ENCODE measurements around the gene SPAG9. TPM values are rescaled to one million over a fixed set of nuclear protein-coding genes. Genes with fewer than 3 reads are reported as not detected.
"Not testable (repeated sequence)": the region's sequence is repeated elsewhere in the genome, so short reads cannot be mapped to it uniquely, and the experiment has no call there.

Gene SPAG9
- total RNA-seq, 1 experiment from 2014 or later, result 90.5 TPM

- CTCF ChIA-PET, result interaction anchor here (0.5 kb wide), 1 partner anchor 602 kb away, joined by 5 read pairs; no protein-coding TSS in a partner anchor
Measured at GRCh38 chr17:51097708-51098446, 22.8 kb downstream of the SPAG9 start.

GRCh38 chr17:51091635-51092034 is 29.0 kb downstream of the SPAG9 start:
- no peak overlapping the region for H3K27ac ChIP-seq (ENCODE audit: low read length)
- no TSS peak for BruUV-seq (replicated peaks)
- H3K9ac ChIP-seq (ENCODE audit: low read length), result no peak overlapping the region
- no peak overlapping the region for H3K4me2 ChIP-seq (ENCODE audit: low read length)
- TF ChIP-seq EZH2phosphoT487 (IDR thresholded peaks at IDR 0.05; ENCODE audit: borderline replicate concordance, low read length) (no peak), EZH2 (IDR thresholded peaks at IDR 0.05; ENCODE audit: low read length, unreplicated experiment) (no peak), CTCF (conservative IDR thresholded peaks at IDR 0.05; ENCODE audit: low read depth, low read length) (no peak)
- H3F3A ChIP-seq (ENCODE audit: low read length, unreplicated experiment), result peaks cover 6% of the 10 kb centered on the region
- no peak for DNase-seq
- intact Hi-C loops (cut with micrococcal nuclease), result no loop called here
- ATAC-seq, result no peak
- no peaks in the 10 kb centered on the region for H3K9me3 ChIP-seq (ENCODE audit: low read length)
- peaks cover 20% of the 10 kb centered on the region; the same call in 1 of the 2 replicates for H4K20me1 ChIP-seq (ENCODE audit: low read length)
- ChIA-PET POLR2A (ENCODE audit: unreplicated experiment) (no interaction called here), CTCF (no interaction called here)
- H3K36me3 ChIP-seq (ENCODE audit: low read depth, low read length), result no peaks in the 10 kb centered on the region
- H3K4me1 ChIP-seq (ENCODE audit: insufficient read depth, low read length), result peaks cover 5% of the 10 kb centered on the region; the same call in 1 of the 2 replicates
- no peak overlapping the region for H3K4me3 ChIP-seq (ENCODE audit: low read length)
- H2AFZ ChIP-seq (ENCODE audit: low read length), result no peak overlapping the region
- H3K79me2 ChIP-seq (ENCODE audit: low read length), result peaks cover 90% of the 10 kb centered on the region
- H3K27me3 ChIP-seq (ENCODE audit: low read length), result no peaks in the 10 kb centered on the region
- H3K9me2 ChIP-seq (replicated peaks; ENCODE audit: low read length), result no peaks in the 10 kb centered on the region

More at GRCh38 chr17:51097708-51098446, 22.8 kb downstream of the SPAG9 start:
- H3K9ac ChIP-seq (ENCODE audit: low read length), result no peak overlapping the region
- DNase-seq (no peak), ATAC-seq (no peak)
- BruUV-seq (replicated peaks), result no TSS peak
- H3K9me3 ChIP-seq (ENCODE audit: low read length), result no peaks in the 10 kb centered on the region
- intact Hi-C loops (cut with micrococcal nuclease), result no loop called here
- no peak overlapping the region for H3K27ac ChIP-seq (ENCODE audit: low read length)
- H3K4me3 ChIP-seq (ENCODE audit: low read length), result no peak overlapping the region
- H4K20me1 ChIP-seq (ENCODE audit: low read length), result peaks cover 27% of the 10 kb centered on the region; the same call in 1 of the 2 replicates
- H3K4me2 ChIP-seq (ENCODE audit: low read length), result no peak overlapping the region
- no peak overlapping the region for H2AFZ ChIP-seq (ENCODE audit: low read length)
- H3K36me3 ChIP-seq (ENCODE audit: low read depth, low read length), result no peaks in the 10 kb centered on the region
- peaks cover 91% of the 10 kb centered on the region for H3K79me2 ChIP-seq (ENCODE audit: low read length)
- peaks cover 3% of the 10 kb centered on the region for H3F3A ChIP-seq (ENCODE audit: low read length, unreplicated experiment)
- no peaks in the 10 kb centered on the region for H3K9me2 ChIP-seq (replicated peaks; ENCODE audit: low read length)
- no peaks in the 10 kb centered on the region; the same call in 1 of the 2 replicates for H3K4me1 ChIP-seq (ENCODE audit: insufficient read depth, low read length)
- no peak for TF ChIP-seq EZH2 (IDR thresholded peaks at IDR 0.05; ENCODE audit: low read length, unreplicated experiment)
- TF ChIP-seq CTCF (conservative IDR thresholded peaks at IDR 0.05; ENCODE audit: low read depth, low read length), result no peak
- no peak for TF ChIP-seq EZH2phosphoT487 (IDR thresholded peaks at IDR 0.05; ENCODE audit: borderline replicate concordance, low read length)
- POLR2A ChIA-PET (ENCODE audit: unreplicated experiment), result no interaction called here
- no peaks in the 10 kb centered on the region for H3K27me3 ChIP-seq (ENCODE audit: low read length)

GRCh38 chr17:51088868-51089267 is 31.8 kb downstream of the SPAG9 start:
- BruUV-seq (replicated peaks); H3K27ac ChIP-seq (ENCODE audit: low read length); DNase-seq; H3K9ac ChIP-seq (ENCODE audit: low read length); H3K27me3 ChIP-seq (ENCODE audit: low read length); ATAC-seq; CTCF ChIA-PET; H2AFZ ChIP-seq (ENCODE audit: low read length); H4K20me1 ChIP-seq (ENCODE audit: low read length); H3K36me3 ChIP-seq (ENCODE audit: low read depth, low read length); intact Hi-C loops (cut with micrococcal nuclease); H3K9me3 ChIP-seq (ENCODE audit: low read length); H3K9me2 ChIP-seq (replicated peaks; ENCODE audit: low read length); H3K4me3 ChIP-seq (ENCODE audit: low read length); H3K4me2 ChIP-seq (ENCODE audit: low read length): not testable (repeated sequence)
- Histone ChIP-seq H3F3A (ENCODE audit: low read length, unreplicated experiment) (peaks cover 23% of the 10 kb centered on the region), H3K4me1 (ENCODE audit: insufficient read depth, low read length) (peaks cover 30% of the 10 kb centered on the region), H3K79me2 (ENCODE audit: low read length) (peaks cover 80% of the 10 kb centered on the region)
- POLR2A ChIA-PET (ENCODE audit: unreplicated experiment), result interaction anchor here (0.6 kb wide), 1 partner anchor 17 kb away, joined by 4 read pairs; no protein-coding TSS in a partner anchor
